ENCODE data around the gene FMNL3. TPM values are rescaled to one million over a fixed set of nuclear protein-coding genes. Genes with fewer than 3 reads are reported as not detected.

The FMNL3 gene
- total and polyA plus RNA-seq, 2 of the 13 experiments (the other 11 are each of a cell fraction or from before 2014, with no cell fraction given) = 0.44 to 1.1 TPM

DNA sequence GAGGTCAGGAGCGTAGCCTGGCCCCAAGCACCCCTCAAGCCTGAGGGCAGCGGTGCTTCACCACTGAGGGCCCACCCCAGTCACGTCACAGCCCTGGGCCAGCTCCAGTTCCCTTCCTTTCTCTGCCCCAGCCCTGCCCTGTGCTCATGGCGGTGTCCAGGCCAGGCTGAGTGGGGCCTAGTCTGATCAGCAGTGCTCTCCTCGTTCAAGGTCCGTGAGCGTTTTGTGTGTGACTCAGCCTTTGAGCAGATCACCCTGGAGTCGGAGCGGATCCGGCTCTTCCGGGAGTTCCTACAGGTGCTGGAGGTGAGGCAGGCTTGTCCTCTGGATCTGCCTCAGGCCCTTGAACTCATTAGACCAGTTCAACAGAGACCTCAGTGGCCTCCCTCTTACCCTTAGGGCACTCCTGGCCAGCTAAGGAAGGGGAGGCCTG is 64.8 kb downstream of the FMNL3 start (continued):
- TF ChIP-seq, protein P1, sequence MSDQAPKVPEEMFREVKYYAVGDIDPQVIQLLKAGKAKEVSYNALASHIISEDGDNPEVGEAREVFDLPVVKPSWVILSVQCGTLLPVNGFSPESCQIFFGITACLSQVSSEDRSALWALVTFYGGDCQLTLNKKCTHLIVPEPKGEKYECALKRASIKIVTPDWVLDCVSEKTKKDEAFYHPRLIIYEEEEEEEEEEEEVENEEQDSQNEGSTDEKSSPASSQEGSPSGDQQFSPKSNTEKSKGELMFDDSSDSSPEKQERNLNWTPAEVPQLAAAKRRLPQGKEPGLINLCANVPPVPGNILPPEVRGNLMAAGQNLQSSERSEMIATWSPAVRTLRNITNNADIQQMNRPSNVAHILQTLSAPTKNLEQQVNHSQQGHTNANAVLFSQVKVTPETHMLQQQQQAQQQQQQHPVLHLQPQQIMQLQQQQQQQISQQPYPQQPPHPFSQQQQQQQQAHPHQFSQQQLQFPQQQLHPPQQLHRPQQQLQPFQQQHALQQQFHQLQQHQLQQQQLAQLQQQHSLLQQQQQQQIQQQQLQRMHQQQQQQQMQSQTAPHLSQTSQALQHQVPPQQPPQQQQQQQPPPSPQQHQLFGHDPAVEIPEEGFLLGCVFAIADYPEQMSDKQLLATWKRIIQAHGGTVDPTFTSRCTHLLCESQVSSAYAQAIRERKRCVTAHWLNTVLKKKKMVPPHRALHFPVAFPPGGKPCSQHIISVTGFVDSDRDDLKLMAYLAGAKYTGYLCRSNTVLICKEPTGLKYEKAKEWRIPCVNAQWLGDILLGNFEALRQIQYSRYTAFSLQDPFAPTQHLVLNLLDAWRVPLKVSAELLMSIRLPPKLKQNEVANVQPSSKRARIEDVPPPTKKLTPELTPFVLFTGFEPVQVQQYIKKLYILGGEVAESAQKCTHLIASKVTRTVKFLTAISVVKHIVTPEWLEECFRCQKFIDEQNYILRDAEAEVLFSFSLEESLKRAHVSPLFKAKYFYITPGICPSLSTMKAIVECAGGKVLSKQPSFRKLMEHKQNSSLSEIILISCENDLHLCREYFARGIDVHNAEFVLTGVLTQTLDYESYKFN (CRISPR knock-in tag; conservative IDR thresholded peaks at IDR 0.05) = peak; percentile 84
- TF ChIP-seq RAD51 (IDR thresholded peaks at IDR 0.05; ENCODE audit: borderline replicate concordance) = no peak
- peak; percentile 52 for TF ChIP-seq POGZ (CRISPR knock-in tag; IDR thresholded peaks at IDR 0.05)
- peak; percentile 89 for TF ChIP-seq ZNF263 (CRISPR knock-in tag; IDR thresholded peaks at IDR 0.05)
- no peak for TF ChIP-seq ZFP1 (CRISPR knock-in tag; IDR thresholded peaks at IDR 0.05)
- no peak for TF ChIP-seq HMG20B (CRISPR knock-in tag; conservative IDR thresholded peaks at IDR 0.05)
- no peak for TF ChIP-seq CREM (IDR thresholded peaks at IDR 0.05)
- TF ChIP-seq CREM (CRISPR knock-in tag; IDR thresholded peaks at IDR 0.05) = no peak
- TF ChIP-seq ELF3 (CRISPR knock-in tag; IDR thresholded peaks at IDR 0.05) = peak; percentile 93
- no peak for TF ChIP-seq ZNF562 (CRISPR knock-in tag; IDR thresholded peaks at IDR 0.05; ENCODE audit: borderline replicate concordance)
- peak; percentile 27; the same call in 1 of the 2 replicates for TF ChIP-seq ETV6 (CRISPR knock-in tag; conservative IDR thresholded peaks at IDR 0.05)
- TF ChIP-seq, protein P2, sequence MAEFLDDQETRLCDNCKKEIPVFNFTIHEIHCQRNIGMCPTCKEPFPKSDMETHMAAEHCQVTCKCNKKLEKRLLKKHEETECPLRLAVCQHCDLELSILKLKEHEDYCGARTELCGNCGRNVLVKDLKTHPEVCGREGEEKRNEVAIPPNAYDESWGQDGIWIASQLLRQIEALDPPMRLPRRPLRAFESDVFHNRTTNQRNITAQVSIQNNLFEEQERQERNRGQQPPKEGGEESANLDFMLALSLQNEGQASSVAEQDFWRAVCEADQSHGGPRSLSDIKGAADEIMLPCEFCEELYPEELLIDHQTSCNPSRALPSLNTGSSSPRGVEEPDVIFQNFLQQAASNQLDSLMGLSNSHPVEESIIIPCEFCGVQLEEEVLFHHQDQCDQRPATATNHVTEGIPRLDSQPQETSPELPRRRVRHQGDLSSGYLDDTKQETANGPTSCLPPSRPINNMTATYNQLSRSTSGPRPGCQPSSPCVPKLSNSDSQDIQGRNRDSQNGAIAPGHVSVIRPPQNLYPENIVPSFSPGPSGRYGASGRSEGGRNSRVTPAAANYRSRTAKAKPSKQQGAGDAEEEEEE (CRISPR knock-in tag; IDR thresholded peaks at IDR 0.05; ENCODE audit: borderline replicate concordance) = no peak
- TF ChIP-seq, protein P3, sequence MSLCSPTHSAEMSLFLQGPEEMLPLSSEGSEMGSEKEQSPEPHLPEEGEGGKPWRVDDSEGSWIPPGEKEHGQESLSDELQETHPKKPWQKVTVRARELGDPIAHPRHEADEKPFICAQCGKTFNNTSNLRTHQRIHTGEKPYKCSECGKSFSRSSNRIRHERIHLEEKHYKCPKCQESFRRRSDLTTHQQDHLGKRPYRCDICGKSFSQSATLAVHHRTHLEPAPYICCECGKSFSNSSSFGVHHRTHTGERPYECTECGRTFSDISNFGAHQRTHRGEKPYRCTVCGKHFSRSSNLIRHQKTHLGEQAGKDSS (CRISPR knock-in tag; IDR thresholded peaks at IDR 0.05; ENCODE audit: borderline replicate concordance, low read depth) = peak; percentile 85; the same call in 1 of the 2 replicates
- no peak for TF ChIP-seq ZNF713 (CRISPR knock-in tag; IDR thresholded peaks at IDR 0.05)
- TF ChIP-seq, protein P4, sequence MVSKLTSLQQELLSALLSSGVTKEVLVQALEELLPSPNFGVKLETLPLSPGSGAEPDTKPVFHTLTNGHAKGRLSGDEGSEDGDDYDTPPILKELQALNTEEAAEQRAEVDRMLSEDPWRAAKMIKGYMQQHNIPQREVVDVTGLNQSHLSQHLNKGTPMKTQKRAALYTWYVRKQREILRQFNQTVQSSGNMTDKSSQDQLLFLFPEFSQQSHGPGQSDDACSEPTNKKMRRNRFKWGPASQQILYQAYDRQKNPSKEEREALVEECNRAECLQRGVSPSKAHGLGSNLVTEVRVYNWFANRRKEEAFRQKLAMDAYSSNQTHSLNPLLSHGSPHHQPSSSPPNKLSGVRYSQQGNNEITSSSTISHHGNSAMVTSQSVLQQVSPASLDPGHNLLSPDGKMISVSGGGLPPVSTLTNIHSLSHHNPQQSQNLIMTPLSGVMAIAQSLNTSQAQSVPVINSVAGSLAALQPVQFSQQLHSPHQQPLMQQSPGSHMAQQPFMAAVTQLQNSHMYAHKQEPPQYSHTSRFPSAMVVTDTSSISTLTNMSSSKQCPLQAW (CRISPR knock-in tag; IDR thresholded peaks at IDR 0.05) = peak; percentile 46
- TF ChIP-seq SUZ12 (IDR thresholded peaks at IDR 0.05; ENCODE audit: low read depth, low read length) = no peak
- peak; percentile 28; the same call in 1 of the 2 replicates for TF ChIP-seq FOXK1 (CRISPR knock-in tag; IDR thresholded peaks at IDR 0.05; ENCODE audit: borderline replicate concordance, low read depth)
- TF ChIP-seq, protein P5, sequence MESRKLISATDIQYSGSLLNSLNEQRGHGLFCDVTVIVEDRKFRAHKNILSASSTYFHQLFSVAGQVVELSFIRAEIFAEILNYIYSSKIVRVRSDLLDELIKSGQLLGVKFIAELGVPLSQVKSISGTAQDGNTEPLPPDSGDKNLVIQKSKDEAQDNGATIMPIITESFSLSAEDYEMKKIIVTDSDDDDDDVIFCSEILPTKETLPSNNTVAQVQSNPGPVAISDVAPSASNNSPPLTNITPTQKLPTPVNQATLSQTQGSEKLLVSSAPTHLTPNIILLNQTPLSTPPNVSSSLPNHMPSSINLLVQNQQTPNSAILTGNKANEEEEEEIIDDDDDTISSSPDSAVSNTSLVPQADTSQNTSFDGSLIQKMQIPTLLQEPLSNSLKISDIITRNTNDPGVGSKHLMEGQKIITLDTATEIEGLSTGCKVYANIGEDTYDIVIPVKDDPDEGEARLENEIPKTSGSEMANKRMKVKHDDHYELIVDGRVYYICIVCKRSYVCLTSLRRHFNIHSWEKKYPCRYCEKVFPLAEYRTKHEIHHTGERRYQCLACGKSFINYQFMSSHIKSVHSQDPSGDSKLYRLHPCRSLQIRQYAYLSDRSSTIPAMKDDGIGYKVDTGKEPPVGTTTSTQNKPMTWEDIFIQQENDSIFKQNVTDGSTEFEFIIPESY (CRISPR knock-in tag; IDR thresholded peaks at IDR 0.05) = peak; percentile 94
